BLaER1 (cell line): ENCODE data around the gene NFE2L3.
"Not testable (repeated sequence)": the region's sequence is repeated elsewhere in the genome, so short reads cannot be mapped to it uniquely, and the experiment has no call there.

Experiments used
- H3K27ac ChIP-seq: shearing (Covaris generic); formaldehyde crosslinking; 2 replicates; pipeline ENCODE4 v1.8.1; 2022
- H3K27me3 ChIP-seq: shearing (Covaris generic); formaldehyde crosslinking; 2 replicates; pipeline ENCODE4 v1.8.1; 2022
- H3K36me3 ChIP-seq: shearing (Covaris generic); formaldehyde crosslinking; 2 replicates; pipeline ENCODE4 v1.8.1; 2022
- H3K4me1 ChIP-seq: shearing (Covaris generic); formaldehyde crosslinking; 2 replicates; pipeline ENCODE4 v1.8.1; 2022
- H3K4me2 ChIP-seq: shearing (Covaris generic); formaldehyde crosslinking; 2 replicates; pipeline ENCODE4 v1.8.1; 2022
- H3K4me3 ChIP-seq: shearing (Covaris generic); formaldehyde crosslinking; 2 replicates; pipeline ENCODE4 v1.8.1; 2022
- H3K9ac ChIP-seq: shearing (Covaris generic); formaldehyde crosslinking; 2 replicates; pipeline ENCODE4 v1.8.1; 2022
- H3K9me3 ChIP-seq: shearing (Covaris generic); formaldehyde crosslinking; 2 replicates; pipeline ENCODE4 v1.8.1; 2022
- H4K20me1 ChIP-seq: shearing (Covaris generic); formaldehyde crosslinking; 2 replicates; pipeline ENCODE4 v1.8.1; 2022
- Cebpa-rat ChIP-seq: shearing (Covaris generic); IDR thresholded peaks from 2 replicates; pipeline ENCODE4 v1.8.1; 2022

The NFE2L3 gene

GRCh38 chr7:26151953-26152781 lies at the start of gene NFE2L3:
NFE2L3 (plus strand) TSS chr7:26152198; CDS start chr7:26152499, 301 bp downstream.
- Histone ChIP-seq H3K27me3 (no peaks in the 10 kb centered on the region), H3K4me1 (peaks cover 56% of the 10 kb centered on the region), H3K4me3 (peak within 1 kb of the TSS; percentile 82), H3K4me2 (peak within 1 kb of the TSS; percentile 94), H3K36me3 (no peaks in the 10 kb centered on the region), H3K27ac (peak within 1 kb of the TSS; percentile 83), H3K9ac (peak within 1 kb of the TSS; percentile 83), H4K20me1 (no peaks in the 10 kb centered on the region), H3K9me3 (peaks cover 8% of the 10 kb centered on the region)
- no peak for TF ChIP-seq Cebpa-rat

- Histone ChIP-seq H3K27ac (no peak overlapping the region), H3K9ac (no peak overlapping the region), H4K20me1 (no peaks in the 10 kb centered on the region), H3K4me2 (no peak overlapping the region), H3K4me1 (peaks cover 14% of the 10 kb centered on the region), H3K9me3 (no peaks in the 10 kb centered on the region), H3K4me3 (no peak overlapping the region), H3K36me3 (no peaks in the 10 kb centered on the region), H3K27me3 (no peaks in the 10 kb centered on the region)
- TF ChIP-seq Cebpa-rat, result no peak
Measured at GRCh38 chr7:26103596-26103995, 48.4 kb upstream of the NFE2L3 start.

- Histone ChIP-seq H3K9me3 (no peaks in the 10 kb centered on the region), H3K27ac (no peak overlapping the region), H3K36me3 (no peaks in the 10 kb centered on the region), H3K27me3 (no peaks in the 10 kb centered on the region), H3K4me3 (no peak overlapping the region), H3K9ac (no peak overlapping the region), H4K20me1 (no peaks in the 10 kb centered on the region), H3K4me1 (peaks cover 14% of the 10 kb centered on the region), H3K4me2 (no peak overlapping the region)
- TF ChIP-seq Cebpa-rat, result no peak
Measured at GRCh38 chr7:26105236-26105635, 46.8 kb upstream of the NFE2L3 start.

- Histone ChIP-seq H3K27ac (no peak overlapping the region), H3K4me2 (no peak overlapping the region), H4K20me1 (no peaks in the 10 kb centered on the region), H3K27me3 (no peaks in the 10 kb centered on the region), H3K36me3 (no peaks in the 10 kb centered on the region), H3K4me3 (no peak overlapping the region), H3K9me3 (no peaks in the 10 kb centered on the region), H3K4me1 (peaks cover 12% of the 10 kb centered on the region), H3K9ac (no peak overlapping the region)
- TF ChIP-seq Cebpa-rat, result no peak
Measured at GRCh38 chr7:26105931-26106330, 46.1 kb upstream of the NFE2L3 start.

GRCh38 chr7:26112203-26112740 lies 39.7 kb upstream of the NFE2L3 start:
- H3K4me1 ChIP-seq, result no peaks in the 10 kb centered on the region
- no peaks in the 10 kb centered on the region for H3K27me3 ChIP-seq
- no peak overlapping the region for H3K27ac ChIP-seq
- TF ChIP-seq Cebpa-rat, result no peak
- H3K4me3 ChIP-seq, result no peak overlapping the region
- H3K9ac ChIP-seq, result no peak overlapping the region
- H3K9me3 ChIP-seq, result no peaks in the 10 kb centered on the region
- H4K20me1 ChIP-seq, result no peaks in the 10 kb centered on the region
- no peak overlapping the region for H3K4me2 ChIP-seq
- no peaks in the 10 kb centered on the region for H3K36me3 ChIP-seq

- no peaks in the 10 kb centered on the region for H3K4me1 ChIP-seq
- no peak overlapping the region for H3K4me2 ChIP-seq
- H3K27me3 ChIP-seq, result no peaks in the 10 kb centered on the region
- H3K9ac ChIP-seq, result no peak overlapping the region
- H3K36me3 ChIP-seq, result no peaks in the 10 kb centered on the region
- no peaks in the 10 kb centered on the region for H3K9me3 ChIP-seq
- H4K20me1 ChIP-seq, result no peaks in the 10 kb centered on the region
- no peak for TF ChIP-seq Cebpa-rat
- no peak overlapping the region for H3K4me3 ChIP-seq
- no peak overlapping the region for H3K27ac ChIP-seq
Measured at GRCh38 chr7:26115650-26116049, 36.3 kb upstream of the NFE2L3 start.

- H4K20me1 ChIP-seq, result no peaks in the 10 kb centered on the region
- no peak overlapping the region for H3K4me3 ChIP-seq
- H3K4me1 ChIP-seq, result no peaks in the 10 kb centered on the region
- H3K4me2 ChIP-seq, result no peak overlapping the region
- H3K9me3 ChIP-seq, result no peaks in the 10 kb centered on the region
- no peak for TF ChIP-seq Cebpa-rat
- no peak overlapping the region for H3K27ac ChIP-seq
- H3K9ac ChIP-seq, result no peak overlapping the region
- H3K36me3 ChIP-seq, result no peaks in the 10 kb centered on the region
- H3K27me3 ChIP-seq, result no peaks in the 10 kb centered on the region
Measured at GRCh38 chr7:26117142-26117807, 34.7 kb upstream of the NFE2L3 start.

- no peak for TF ChIP-seq Cebpa-rat
- no peaks in the 10 kb centered on the region for H3K4me1 ChIP-seq
- H3K9ac ChIP-seq, result no peak overlapping the region
- H3K9me3 ChIP-seq, result no peaks in the 10 kb centered on the region
- no peaks in the 10 kb centered on the region for H3K27me3 ChIP-seq
- no peak overlapping the region for H3K27ac ChIP-seq
- H3K4me3 ChIP-seq, result no peak overlapping the region
- no peaks in the 10 kb centered on the region for H4K20me1 ChIP-seq
- H3K36me3 ChIP-seq, result no peaks in the 10 kb centered on the region
- H3K4me2 ChIP-seq, result no peak overlapping the region
Measured at GRCh38 chr7:26117970-26118369, 34.0 kb upstream of the NFE2L3 start.

GRCh38 chr7:26122745-26123144 lies 29.3 kb upstream of the NFE2L3 start:
- Histone ChIP-seq H3K27me3 (no peaks in the 10 kb centered on the region), H3K27ac (no peak overlapping the region), H3K4me2 (no peak overlapping the region), H3K4me1 (no peaks in the 10 kb centered on the region), H3K36me3 (no peaks in the 10 kb centered on the region), H3K9ac (no peak overlapping the region), H3K4me3 (no peak overlapping the region), H4K20me1 (no peaks in the 10 kb centered on the region), H3K9me3 (no peaks in the 10 kb centered on the region)
- no peak for TF ChIP-seq Cebpa-rat

- not testable (repeated sequence) for H3K4me2 ChIP-seq, H3K4me3 ChIP-seq, H3K4me1 ChIP-seq
Measured at GRCh38 chr7:26124775-26125174, 27.2 kb upstream of the NFE2L3 start.

More at GRCh38 chr7:26124775-26125174, 27.2 kb upstream of the NFE2L3 start:
- H3K36me3 ChIP-seq, H4K20me1 ChIP-seq, H3K9me3 ChIP-seq, H3K27ac ChIP-seq, H3K27me3 ChIP-seq, H3K9ac ChIP-seq: not testable (repeated sequence)
